ENCODE data around the gene CORIN.
A peak's percentile ranks its signal among the peaks of the same experiment; 100 is the strongest.

Gene CORIN

DNA sequence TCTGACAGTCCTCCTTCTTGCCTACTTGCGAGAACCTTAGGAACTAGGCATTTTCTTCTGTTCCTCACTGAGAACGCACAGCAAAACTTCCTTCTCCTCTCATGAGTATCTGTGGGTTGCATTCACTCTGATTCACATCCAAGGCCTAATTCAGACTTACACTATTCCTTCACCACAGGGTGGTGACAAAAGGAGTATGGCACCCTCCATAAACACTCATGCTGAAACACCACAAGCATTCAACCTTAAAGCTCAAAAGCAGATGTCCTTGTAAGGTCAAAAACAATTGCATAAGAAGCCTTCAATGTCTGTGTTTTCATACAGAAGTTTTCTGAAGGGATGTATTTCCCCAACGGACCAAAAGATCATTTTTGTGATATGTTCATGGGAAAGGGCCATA is 147.3 kb downstream of the CORIN start:
- DNase-seq (ENCODE audit: low spot score), result no peak

DNA sequence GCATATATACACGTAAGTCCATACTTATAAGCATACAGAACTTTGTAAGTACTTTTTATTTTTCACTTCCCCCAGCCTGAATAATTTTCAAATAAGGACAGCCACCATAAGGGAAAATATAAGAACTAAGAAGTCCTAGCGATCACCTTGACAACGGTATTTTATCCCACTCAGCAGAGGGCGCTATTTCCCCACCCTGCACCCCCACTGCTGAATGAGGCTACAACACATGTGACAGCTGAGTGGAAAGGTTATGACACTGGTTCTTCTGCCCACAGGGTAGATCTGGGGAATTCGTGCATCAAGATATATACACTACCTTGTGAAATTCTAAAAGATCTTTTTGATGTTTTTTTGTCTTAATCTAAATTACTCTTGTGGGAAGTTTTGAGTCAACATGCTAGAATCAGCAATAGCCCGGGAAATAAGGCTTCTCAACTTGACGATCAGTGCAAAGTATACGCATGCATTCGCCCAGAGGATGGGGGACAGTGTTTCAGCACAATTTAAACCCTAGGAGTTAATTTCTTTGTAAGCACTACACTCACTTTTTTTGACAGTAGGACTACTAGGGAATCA is 151.5 kb downstream of the CORIN start:
- DNase-seq (ENCODE audit: low spot score), result peak; percentile 37

DNA sequence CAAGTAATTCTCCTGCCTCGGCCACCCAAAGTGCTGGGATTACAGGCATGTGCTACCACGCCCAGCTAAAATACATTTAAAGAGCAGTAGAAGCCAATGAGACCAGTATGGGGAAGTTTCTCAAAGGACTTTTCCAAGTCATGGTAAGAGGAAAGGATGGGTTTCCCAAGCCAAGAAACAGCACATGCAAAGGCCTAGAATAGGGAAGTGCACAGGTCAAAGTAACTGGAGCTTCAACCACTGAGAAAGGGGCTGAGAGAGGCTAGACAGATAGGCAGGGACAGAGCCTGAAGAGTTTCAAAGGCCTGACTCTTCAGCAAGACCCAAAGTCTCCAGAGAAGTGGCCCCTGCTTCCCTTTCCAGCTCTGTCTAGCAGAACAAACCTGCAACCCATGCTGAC is 162.1 kb downstream of the CORIN start:
- no peak for DNase-seq (ENCODE audit: low spot score)

DNA sequence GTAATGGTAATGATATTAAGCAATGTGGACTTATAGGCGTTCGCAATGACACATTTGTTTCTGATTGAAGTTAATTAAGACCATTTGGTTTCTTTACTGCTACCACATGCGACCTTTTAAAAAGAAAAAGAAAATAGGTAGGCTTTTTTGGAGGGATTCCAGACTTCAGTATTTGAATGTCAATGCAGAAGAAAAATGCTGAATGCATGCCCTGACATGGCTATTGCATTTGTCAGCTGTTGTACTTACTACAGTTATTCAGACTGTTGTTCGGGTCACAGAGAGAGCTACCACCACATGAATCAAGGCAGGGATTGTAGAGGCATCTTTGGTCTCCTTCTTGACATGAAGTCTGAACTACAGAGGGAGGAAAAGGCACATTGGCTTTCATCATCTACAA is 163.7 kb downstream of the CORIN start:
- DNase-seq (ENCODE audit: low spot score), result no peak

DNA sequence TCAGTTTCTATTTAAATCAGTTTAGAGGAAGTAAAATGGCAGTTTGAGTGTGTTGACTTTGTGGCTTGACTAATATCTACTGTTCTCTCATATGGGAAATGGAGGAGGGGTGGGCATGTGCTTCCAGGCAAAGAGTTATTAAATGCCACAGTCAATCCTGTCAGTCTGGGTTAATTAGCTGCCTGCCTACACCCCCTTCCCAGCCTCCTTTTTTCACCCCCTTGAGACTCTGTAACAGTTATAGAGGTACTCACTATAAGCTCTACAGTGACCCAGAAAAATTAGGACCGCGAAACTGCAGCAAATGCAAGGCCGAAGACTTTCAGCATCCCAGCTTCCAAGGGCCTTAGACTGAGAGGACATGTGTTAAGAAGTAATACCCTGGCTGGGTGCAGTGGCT is 165.2 kb downstream of the CORIN start:
- no peak for DNase-seq (ENCODE audit: low spot score)

DNA sequence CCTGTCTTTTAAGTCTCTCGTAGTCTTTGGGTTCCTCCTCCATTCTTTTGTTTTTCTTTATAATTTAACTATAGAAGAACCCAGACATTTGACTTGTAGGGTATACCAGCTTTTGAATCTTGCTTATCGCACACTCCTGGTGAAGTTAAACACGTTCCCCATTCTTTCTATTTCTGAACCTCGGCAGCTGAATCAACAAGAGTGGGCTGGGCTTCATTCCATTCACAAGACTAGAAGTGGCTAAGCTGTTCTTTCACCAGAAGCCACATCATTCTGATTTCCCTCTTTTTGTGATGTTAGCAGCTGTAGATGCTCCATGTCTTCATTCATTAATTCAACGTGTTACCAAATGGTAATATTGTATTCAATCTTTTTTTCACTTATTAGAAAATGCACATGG is 167.9 kb downstream of the CORIN start:
- no peak for DNase-seq (ENCODE audit: low spot score)

DNA sequence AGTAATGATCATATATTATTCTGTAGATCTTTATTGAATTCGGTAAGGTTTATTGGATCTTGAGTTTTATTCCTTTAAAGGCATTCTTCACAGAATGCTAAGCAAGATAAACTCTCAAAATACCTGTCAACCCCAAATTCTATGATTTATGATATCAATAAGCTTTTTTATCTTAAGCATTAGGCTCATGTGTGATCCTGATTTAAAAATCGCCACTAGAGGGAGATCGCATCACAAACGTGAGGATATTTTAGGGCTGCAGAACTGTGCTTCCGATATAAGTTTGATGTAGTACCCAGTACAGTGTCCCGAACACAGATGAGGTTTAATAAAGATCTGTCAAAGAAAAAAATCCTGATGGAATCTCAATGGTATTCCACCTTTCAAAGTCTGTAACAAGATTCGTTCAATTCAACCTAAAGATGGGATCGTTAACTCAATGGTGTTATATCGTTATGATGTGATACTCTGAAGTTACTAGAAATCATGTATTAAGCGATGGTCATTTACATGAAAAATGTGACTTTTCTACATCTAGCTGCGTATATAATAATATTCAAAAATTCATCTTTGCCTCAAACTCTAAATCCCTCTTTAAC is 169.0 kb downstream of the CORIN start:
- DNase-seq (ENCODE audit: low spot score), result peak; percentile 46

DNA sequence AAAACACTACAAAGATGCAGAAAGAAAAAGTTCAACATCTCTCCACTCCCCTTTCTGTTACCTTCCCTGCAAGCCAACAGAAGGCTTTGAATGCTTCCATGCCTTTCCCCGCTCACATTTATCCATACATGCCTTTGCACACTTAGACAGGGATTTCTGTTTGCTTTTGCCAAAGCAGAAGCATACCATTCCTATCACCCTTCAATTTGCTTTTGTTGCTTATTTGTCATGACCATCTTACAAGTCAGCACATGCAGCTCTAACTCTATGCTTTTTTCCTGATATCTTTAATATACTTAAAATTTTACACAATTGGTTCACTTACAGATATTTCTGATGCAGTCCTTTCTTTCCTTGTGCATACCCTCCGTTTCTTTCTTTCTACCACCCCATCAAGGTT is 169.6 kb downstream of the CORIN start:
- DNase-seq (ENCODE audit: low spot score), result no peak

DNA sequence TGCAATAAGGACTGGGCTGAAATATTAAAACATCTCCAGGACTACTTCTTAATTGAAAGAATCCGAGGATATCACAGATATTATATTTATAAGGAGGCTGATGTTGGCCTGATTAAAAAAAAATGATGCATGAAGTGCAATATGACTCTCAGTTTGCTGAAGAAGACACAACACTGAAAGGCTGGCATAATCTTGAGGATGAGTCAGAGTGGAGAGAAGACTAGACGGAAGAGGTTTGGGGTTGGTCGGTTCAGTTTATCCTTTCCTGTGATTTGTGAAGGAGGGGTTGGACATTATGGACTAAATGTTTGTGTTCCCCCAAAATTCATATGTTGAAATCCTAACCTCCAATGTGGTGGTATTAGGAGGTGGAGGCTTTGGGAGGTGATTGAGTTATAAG is 170.3 kb downstream of the CORIN start:
- DNase-seq (ENCODE audit: low spot score), result no peak

DNA sequence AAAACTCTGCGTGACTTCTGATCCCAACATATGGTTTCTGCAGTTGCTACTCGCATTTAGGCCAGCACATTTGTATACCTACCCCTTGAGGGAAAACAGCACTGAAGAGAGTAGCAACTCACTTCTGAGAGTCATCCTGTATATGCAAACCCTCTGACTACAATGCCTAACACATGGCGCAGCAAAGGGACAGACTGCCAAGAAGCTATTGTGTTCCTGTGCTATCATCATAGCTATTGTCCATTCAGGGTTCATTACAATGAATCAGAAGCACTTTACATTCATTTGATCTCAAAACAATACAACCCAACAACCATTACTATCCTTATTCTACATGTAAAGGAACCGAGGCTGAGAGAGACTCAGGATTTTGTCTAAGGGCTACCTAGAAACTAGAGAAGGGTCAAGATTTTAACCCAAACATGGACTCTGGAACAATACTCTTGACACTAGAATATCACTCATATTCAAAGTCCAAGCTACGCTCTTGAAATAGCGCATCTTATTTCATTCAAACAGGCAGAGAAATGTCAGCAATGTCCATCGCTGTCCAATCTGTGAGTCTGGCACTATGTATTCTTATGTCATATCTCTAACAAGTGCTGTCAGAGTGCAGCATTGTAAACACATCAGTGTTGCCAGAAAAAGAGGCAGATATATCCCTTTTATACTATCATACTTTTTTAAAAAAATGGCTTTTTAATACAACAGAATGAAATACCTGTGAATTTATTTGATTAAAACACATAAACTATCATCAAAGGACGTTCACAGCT is 173.6 kb downstream of the CORIN start:
- DNase-seq (ENCODE audit: low spot score), result no peak

DNA sequence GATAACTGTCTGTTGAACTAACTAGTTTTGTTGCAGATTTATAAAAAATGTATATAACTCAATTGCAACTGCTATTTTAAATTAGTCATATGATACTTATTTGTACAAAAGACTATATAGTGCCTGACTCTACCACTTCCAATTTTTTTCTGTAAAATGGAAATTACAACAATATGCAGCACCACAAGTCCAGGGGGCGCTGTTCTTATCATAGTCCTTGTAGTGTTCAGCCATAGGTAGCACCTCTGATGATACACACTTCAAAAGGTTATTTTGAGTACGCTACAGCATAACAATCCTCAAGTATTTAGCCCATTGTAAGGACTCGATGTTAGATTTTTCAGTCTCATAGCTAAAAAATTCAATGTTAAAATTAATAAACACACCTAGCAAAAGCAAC is 174.9 kb downstream of the CORIN start:
- DNase-seq (ENCODE audit: low spot score), result peak; percentile 5

DNA sequence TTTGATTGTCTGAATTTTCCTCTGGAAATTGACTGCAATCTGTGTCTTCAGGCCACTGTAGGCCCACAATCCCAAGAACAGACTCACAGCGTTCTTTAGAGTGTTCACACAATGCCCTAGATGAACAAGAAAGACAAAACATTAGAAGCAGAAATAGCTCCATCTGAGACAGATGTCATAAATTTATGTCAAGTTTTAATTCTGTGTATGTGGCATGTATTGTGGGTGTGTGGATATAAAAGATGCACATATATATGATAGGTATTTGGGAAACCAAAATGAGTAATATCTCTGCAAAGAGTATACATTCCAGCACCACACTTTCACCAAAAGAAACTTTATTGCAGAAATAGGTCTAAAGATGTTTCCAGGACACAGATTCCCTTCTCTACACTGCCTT is 176.1 kb downstream of the CORIN start:
- DNase-seq (ENCODE audit: low spot score), result no peak

DNA sequence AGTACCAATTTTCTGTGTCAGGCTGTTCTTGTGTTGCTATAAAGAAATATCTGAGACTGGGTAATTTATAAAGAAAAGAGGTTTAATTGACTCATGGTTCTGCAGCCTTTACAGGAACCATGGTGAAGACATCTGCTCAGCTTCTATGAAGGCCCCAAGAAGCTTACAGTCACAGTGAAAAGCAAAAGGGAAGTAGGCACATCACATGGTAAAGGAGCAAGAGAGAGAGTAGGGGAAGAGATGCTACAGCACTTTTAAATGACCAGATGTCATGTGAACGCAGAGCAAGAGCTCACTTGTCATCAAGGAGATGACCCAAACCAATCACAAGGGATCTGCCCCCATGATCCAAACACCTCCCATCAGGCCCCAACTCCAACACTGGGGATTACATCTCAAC is 178.5 kb downstream of the CORIN start:
- no peak for DNase-seq (ENCODE audit: low spot score)

DNA sequence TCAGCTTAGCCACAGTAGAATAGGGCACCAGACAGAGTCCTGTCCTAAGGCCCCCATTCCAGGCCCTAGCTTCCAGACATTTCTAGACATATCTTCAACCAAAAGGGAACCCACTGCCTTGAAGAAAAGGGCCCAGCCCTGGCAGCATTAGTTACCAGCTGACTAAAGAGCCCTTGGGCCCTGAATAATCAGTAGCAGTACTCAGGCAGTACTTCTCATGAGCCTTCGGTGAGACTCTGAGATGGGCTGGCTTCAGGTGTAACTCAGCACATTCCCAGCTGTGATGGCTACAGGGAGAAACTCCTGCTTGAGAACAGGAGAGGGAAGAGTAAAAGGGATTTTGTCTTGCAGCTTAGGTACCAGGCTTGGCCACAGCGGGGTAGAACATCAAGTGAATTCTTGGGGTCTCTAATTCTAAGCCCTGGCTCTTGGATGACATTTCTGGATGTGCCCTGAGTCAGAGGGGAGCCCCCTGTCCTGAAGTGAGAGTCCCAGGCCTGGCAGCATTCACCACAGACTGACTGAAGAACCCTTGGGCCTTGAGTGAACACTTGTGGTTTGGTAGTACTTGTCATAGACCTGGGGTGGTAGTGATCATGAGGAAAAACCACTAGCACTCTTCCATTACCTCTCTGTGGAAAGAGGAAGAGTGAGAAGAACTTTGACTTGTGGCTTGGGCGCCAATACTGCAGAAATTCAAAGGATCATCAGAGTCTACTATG is 182.7 kb downstream of the CORIN start:
- no peak for DNase-seq (ENCODE audit: low spot score)

DNA sequence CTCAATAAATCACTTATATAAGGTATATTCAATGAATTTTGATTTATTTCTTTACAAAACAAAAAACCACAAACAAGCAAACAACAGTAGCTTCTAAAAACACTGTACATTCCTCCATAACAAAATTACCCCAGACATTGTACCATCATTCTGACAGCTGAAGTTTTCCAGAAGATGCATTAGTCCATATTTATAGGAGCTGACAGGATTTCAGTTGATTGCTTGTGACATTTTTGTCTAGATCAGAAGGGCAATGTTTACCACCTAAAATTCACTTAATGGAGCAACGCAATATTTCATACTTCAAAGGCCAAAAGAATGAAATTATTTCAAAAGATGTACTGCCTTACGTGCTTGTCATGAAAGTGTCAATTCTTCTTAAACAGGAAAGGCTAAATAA is 185.8 kb downstream of the CORIN start:
- no peak for DNase-seq (ENCODE audit: low spot score)

DNA sequence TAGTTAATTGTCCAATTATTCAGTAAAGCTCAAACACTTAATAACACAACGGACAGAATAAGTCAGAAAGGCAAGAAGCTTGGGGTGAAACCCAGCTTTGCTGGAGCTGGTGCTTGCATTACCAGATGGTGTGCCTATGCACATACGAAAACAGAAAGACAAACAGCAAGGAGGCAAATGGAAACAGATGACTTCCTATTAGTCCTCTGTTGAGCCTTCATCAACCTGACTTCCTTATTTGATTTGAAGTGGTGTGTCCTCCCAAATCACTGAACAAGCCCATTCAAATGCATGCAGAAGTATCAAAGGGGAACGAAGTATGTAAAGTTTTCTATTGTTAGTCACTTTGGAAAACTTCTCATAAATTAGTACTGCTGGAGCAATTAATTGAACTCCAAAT is 186.6 kb downstream of the CORIN start:
- no peak for DNase-seq (ENCODE audit: low spot score)

DNA sequence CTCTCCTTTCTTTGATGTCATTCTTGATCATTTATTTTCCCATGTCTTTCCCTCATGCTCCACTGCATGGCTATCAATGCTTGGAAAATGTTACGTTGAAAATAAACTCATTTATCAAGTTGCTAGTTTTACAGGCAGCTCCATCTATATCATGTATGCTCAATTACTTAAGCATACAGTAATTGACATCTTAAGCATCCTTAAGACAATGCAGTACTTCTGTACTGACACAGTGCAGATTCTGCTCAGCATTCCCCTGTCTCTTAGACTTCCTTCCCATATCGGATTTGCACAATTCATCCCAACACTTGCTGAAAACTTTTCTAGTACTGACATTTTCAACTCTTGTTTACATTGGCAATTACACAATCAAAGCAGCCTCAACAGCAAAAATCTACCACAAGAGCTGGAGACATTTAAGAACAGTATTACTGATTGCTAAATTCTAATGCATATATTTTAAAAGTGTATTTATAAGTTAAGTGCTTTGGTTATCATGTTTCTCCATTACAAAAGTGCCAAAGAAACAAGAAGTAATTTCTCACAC is 187.2 kb downstream of the CORIN start:
- DNase-seq (ENCODE audit: low spot score), result no peak

DNA sequence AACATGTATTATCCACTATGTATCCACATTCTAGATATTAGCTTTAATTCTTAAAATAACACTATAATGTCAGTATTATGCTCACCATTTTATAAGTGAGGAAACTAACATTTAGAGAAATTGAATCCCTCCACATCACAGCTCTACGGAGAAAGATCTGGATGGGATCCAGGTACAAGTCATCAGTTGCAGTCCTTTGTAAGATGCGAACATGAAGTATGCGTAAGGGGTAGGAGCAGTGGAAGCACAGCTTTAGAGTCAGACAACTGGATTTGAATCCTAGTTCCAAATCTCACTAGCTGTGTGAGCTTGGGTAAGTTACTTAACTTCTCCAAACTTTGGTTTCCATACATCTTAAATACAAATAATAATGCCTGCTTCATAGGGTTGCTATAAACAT is 190.3 kb downstream of the CORIN start:
- no peak for DNase-seq (ENCODE audit: low spot score)

DNA sequence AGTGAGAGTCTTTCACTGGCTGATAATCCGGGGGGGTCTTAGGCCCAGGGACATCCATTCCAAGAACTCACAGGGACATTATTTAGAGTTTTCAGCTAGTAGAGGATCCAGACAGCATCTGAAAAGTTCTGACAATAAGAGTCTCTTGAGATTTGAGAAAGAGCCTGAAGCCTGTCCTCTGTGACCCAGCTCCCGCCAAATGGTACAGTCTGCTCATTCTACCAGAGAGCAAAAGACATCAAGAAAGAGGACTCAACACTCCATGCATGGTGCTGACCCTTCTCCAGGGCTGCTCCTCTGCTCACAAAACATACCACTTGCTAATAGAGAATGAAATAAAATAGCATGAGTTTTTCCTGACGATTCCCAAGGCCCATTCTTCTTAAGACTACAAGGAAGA is 190.8 kb downstream of the CORIN start:
- no peak for DNase-seq (ENCODE audit: low spot score)

DNA sequence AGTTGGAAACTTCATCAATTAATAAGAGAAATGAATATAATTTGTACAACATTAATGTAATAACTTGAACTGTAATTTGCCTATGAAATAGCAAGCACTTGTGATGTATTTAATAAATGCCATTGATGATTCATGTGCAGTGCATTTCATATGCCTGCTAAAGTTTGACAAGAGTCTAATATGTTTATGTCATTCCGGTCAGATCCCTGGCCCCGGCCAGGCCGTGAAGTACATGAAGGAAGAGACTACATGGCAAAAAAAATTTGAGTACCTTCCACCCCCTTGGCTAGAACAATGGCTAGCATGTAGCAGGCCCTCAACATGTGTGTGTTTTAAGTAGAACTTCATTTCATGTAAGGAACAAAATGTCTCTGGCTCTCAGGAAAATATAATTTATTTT is 191.5 kb downstream of the CORIN start:
- no peak for DNase-seq (ENCODE audit: low spot score)

DNA sequence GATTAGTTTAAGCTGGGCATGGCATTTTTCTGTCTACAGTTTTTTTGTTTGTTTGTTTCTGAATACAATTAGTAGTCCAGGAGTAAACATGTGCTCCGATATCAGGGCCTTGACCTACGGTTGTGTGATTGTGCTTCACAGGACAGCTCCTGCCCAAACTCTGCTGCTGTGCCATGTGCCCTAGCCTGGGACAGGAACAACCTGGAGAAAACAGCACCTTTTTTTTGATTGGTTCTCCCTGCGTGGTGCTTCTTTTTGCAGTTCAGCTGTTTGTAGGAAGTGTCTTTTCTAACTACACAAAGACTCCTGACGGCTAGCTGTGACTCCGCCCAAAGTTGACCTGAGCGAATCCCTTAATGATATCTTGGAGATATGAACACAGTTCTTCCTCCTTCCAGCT is 194.0 kb downstream of the CORIN start:
- DNase-seq (ENCODE audit: low spot score), result no peak

DNA sequence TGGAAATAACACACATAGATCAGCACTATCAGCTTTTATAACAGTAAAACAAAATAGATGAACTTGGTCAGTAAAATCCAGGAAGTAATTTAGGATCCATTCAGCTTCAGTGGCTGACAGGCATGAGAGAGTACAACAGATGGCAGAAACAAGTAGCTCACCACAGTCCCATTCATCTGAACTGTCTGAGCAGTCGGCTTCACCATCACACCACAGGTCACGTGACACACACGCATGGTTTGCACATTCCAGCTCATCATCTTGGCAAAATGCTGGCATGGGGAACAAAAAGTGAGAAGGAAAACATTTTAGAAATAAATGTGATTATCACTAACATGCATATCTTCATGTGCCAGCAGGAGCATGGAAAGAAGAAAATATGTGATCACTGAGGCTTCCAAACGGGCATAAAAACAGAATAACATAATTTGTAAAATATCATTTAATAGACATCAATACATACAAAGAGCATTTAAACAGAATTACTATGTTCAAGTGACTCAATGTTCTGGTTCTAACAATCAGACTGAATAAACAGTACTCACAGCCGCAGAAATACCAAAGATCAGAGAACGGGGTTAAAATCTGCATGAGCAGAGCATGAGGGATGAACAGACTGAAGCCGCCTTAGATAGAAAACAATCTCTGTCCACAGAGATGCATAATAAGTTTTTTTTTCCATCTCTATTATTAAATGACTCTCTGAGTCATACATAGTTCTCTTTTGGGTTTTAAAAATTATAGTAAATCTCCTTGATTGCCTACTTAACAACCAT is 194.7 kb downstream of the CORIN start:
- no peak for DNase-seq (ENCODE audit: low spot score)
